Psoas muscle (tissue), 8 donors: Measurements from ENCODE around the gene TPD52L1. TPM values are rescaled to one million over a fixed set of nuclear protein-coding genes. Genes with fewer than 3 reads are reported as not detected.
A peak's percentile ranks its signal among the peaks of the same experiment; 100 is the strongest.

Source experiments
- ATAC-seq, 4 donors: fragments of 200-7000 bp; cut with Tn5 transposase; one replicate each; pipeline ENCODE4 v1.9.1; 2020; ENCODE audit warnings: moderate library complexity in 3 of 4, mild to moderate bottlenecking in 2 of 4
- DNase-seq, 2 donors: peaks; one replicate each; pipeline ENCODE4 v3.0.0-alpha.2; 2020
- H3K27ac ChIP-seq: fragments of 200-600 bp; one replicate; pipeline ENCODE4 v1.8.0; 2022
- H3K27me3 ChIP-seq, 3 donors: fragments of 200-600 bp in 1 of 3; one replicate each; pipeline versions ENCODE4 v1.6.1 to v1.8.0; 2013 to 2022; ENCODE audit warnings: low read length in 2 of 3, mild to moderate bottlenecking in 2 of 3, moderate library complexity in 1 of 3; ENCODE audit not compliant: insufficient read depth in 3 of 3
- H3K36me3 ChIP-seq, 2 donors: fragments of 200-600 bp in 1 of 2; one replicate each; pipeline versions ENCODE4 v1.6.1 to v1.8.0; 2013 to 2022; ENCODE audit warnings: low read depth in 1 of 2, mild to moderate bottlenecking in 1 of 2, moderate library complexity in 1 of 2; ENCODE audit not compliant: insufficient read depth in 1 of 2
- H3K4me1 ChIP-seq: fragments of 200-600 bp; one replicate; pipeline ENCODE4 v1.8.0; 2022
- H3K4me3 ChIP-seq: fragments of 200-600 bp; one replicate; pipeline ENCODE4 v1.8.0; 2022; ENCODE audit warnings: mild to moderate bottlenecking
- H3K9me3 ChIP-seq: fragments of 200-600 bp; one replicate; pipeline ENCODE4 v1.8.0; 2022
- CTCF ChIP-seq: fragments of 200-600 bp; IDR thresholded peaks from one replicate; pipeline ENCODE4 v1.8.0; 2022; ENCODE audit warnings: antibody characterized with exemption
- WGBS, 3 donors: extraction: QIAGEN DNeasy Blood & Tissue Kit; methylation state at CpG; one replicate each; pipeline versions ENCODE4 v1.1.6 to v1.1.7; 2013; 5-methylcytosine and 5-hydroxymethylcytosine counted together
- intact Hi-C, 2 donors: fragments of 100-400 bp; cut with DNase I; formaldehyde crosslinking; loops; one replicate each; pipeline versions ENCODE4 v1.11.0 to v1.14.2; 2022
- polyA plus RNA-seq, 3 donors: library from polyadenylated mRNA; stranded (reverse); fragments of 200-250 nt; gene quantifications; one replicate each; pipeline ENCODE4 v1.2.3, GENCODE V29; 2013
- total RNA-seq, 4 donors: library from RNA; stranded (reverse); fragmentation: NEBNext Ultra II Directional in 2 of 4; extraction: Animal tissue kit (Norgen Biotek cat#: 25700) in 2 of 4; gene quantifications; one replicate each; pipeline versions ENCODE4 v1.2.1 to v1.2.4, GENCODE V29; 2021 to 2023
- donor health status: healthy with polysubstance abuse.
- donor health status: DM: no; HTN: no; CAD: no; lungs with moderate emphysema.
- donor health status: Bipolar disorder and iron deficiency.
- donor health status: healthy.
- donor health status: DM: yes; HTN: yes; CAD: no.
- donor health status: DM: no; HTN: no; CAD: no.
- donor health status: DM: no; HTN: no; CAD: no.
- donor health status: DM: yes; HTN: yes; CAD: no.

Gene TPD52L1
- total and polyA plus RNA-seq, 7 donors, result 51.8 to 150 (median 106) TPM

GRCh38 chr6:125167579-125167978, 14.0 kb downstream of the TPD52L1 start:
- no peak for ATAC-seq
- TF ChIP-seq CTCF, result no peak
- 91 to 94% (median 92%) methylated on average over 2 of the region's 2 CpGs for WGBS, 3 donors

GRCh38 chr6:125169058-125169457, 15.5 kb downstream of the TPD52L1 start:
- DNase-seq (no peak), ATAC-seq (peak; percentile 72 to 77 (median 74))
- intact Hi-C loops, result no loop called here

More at GRCh38 chr6:125167579-125167978, 14.0 kb downstream of the TPD52L1 start:
- H3K4me3 ChIP-seq, result no peak overlapping the region
- H3K9me3 ChIP-seq, result no peaks in the 10 kb centered on the region
- DNase-seq, result no peak
- intact Hi-C loops, result no loop called here
- H3K36me3 ChIP-seq, result no peaks in the 10 kb centered on the region
- peaks cover 36% of the 10 kb centered on the region for H3K4me1 ChIP-seq
- no peak overlapping the region for H3K27ac ChIP-seq
- no peaks in the 10 kb centered on the region for H3K27me3 ChIP-seq

GRCh38 chr6:125169522-125169921, 15.9 kb downstream of the TPD52L1 start:
- H3K27me3 ChIP-seq, result no peaks in the 10 kb centered on the region
- TF ChIP-seq CTCF, result no peak
- H3K27ac ChIP-seq, result peak overlapping the region; percentile 20
- 66 to 77% (median 67%) methylated on average over 3 of the region's 3 CpGs for WGBS, 3 donors
- DNase-seq (no peak), ATAC-seq (peak in 1 of 4 donors; percentile 16)
- H3K9me3 ChIP-seq, result no peaks in the 10 kb centered on the region
- H3K36me3 ChIP-seq, result no peaks in the 10 kb centered on the region
- peaks cover 38% of the 10 kb centered on the region for H3K4me1 ChIP-seq
- peak overlapping the region; percentile 10 for H3K4me3 ChIP-seq
- intact Hi-C loops, result no loop called here

More at GRCh38 chr6:125169058-125169457, 15.5 kb downstream of the TPD52L1 start:
- Histone ChIP-seq H3K4me3 (peak overlapping the region; percentile 10), H3K27me3 (no peaks in the 10 kb centered on the region), H3K4me1 (peaks cover 37% of the 10 kb centered on the region), H3K36me3 (no peaks in the 10 kb centered on the region), H3K27ac (peak overlapping the region; percentile 20), H3K9me3 (no peaks in the 10 kb centered on the region)
- 48 to 71% (median 49%) methylated on average over 3 of the region's 3 CpGs for WGBS, 3 donors
- TF ChIP-seq CTCF, result no peak

GRCh38 chr6:125170376-125170775, 16.8 kb downstream of the TPD52L1 start:
- intact Hi-C loops, result no loop called here
- H3K4me1 ChIP-seq, result peaks cover 40% of the 10 kb centered on the region
- 21 to 46% (median 25%) methylated on average over 1 of the region's 1 CpG for WGBS, 3 donors
- TF ChIP-seq CTCF, result no peak
- H3K27ac ChIP-seq, result peak overlapping the region; percentile 20
- no peaks in the 10 kb centered on the region for H3K36me3 ChIP-seq
- ATAC-seq (peak; percentile 72 to 87 (median 80)), DNase-seq (no peak)
- H3K4me3 ChIP-seq, result no peak overlapping the region
- H3K27me3 ChIP-seq, result no peaks in the 10 kb centered on the region
- no peaks in the 10 kb centered on the region for H3K9me3 ChIP-seq
